WI38 (cell line): ENCODE measurements around the gene COL4A2.
"Not testable (repeated sequence)": the region's sequence is repeated elsewhere in the genome, so short reads cannot be mapped to it uniquely, and the experiment has no call there.

ENCODE experiments used
- H3K4me3 ChIP-seq: 2 replicates; pipeline ENCODE4 v1.5.1; 2011; ENCODE audit warnings: low read depth, mild to moderate bottlenecking, control low read depth, low read length
- CTCF ChIP-seq: IDR thresholded peaks from 2 replicates; pipeline ENCODE4 v1.5.1; 2012; ENCODE audit warnings: low read depth, mild to moderate bottlenecking, control low read depth, low read length

Gene COL4A2

GRCh38 chr13:110495376-110495775 lies 188.3 kb downstream of the COL4A2 start:
- no peak for TF ChIP-seq CTCF
- H3K4me3 ChIP-seq = no peak overlapping the region

GRCh38 chr13:110495881-110496280 lies 188.8 kb downstream of the COL4A2 start:
- H3K4me3 ChIP-seq = no peak overlapping the region
- no peak for TF ChIP-seq CTCF

GRCh38 chr13:110496281-110496680 lies 189.2 kb downstream of the COL4A2 start:
- TF ChIP-seq CTCF = no peak
- no peak overlapping the region for H3K4me3 ChIP-seq

GRCh38 chr13:110497003-110497402 lies 189.9 kb downstream of the COL4A2 start:
- no peak for TF ChIP-seq CTCF
- no peak overlapping the region for H3K4me3 ChIP-seq

GRCh38 chr13:110497896-110498295 lies 190.8 kb downstream of the COL4A2 start:
- H3K4me3 ChIP-seq = not testable (repeated sequence)

- TF ChIP-seq CTCF = no peak
- H3K4me3 ChIP-seq = no peak overlapping the region
Measured at GRCh38 chr13:110498327-110498726, 191.2 kb downstream of the COL4A2 start.

- no peak for TF ChIP-seq CTCF
- no peak overlapping the region for H3K4me3 ChIP-seq
Measured at GRCh38 chr13:110498765-110499164, 191.7 kb downstream of the COL4A2 start.

GRCh38 chr13:110499621-110500281 lies 192.7 kb downstream of the COL4A2 start:
- no peak for TF ChIP-seq CTCF

More at GRCh38 chr13:110499621-110500281, 192.7 kb downstream of the COL4A2 start:
- H3K4me3 ChIP-seq = no peak overlapping the region
